ENCODE measurements around the gene WAS. TPM values are rescaled to one million over a fixed set of nuclear protein-coding genes. Genes with fewer than 3 reads are reported as not detected.

The WAS gene
- total and polyA plus RNA-seq, 2 experiments from 2014 or later: 0.32 to 0.56 TPM

DNA sequence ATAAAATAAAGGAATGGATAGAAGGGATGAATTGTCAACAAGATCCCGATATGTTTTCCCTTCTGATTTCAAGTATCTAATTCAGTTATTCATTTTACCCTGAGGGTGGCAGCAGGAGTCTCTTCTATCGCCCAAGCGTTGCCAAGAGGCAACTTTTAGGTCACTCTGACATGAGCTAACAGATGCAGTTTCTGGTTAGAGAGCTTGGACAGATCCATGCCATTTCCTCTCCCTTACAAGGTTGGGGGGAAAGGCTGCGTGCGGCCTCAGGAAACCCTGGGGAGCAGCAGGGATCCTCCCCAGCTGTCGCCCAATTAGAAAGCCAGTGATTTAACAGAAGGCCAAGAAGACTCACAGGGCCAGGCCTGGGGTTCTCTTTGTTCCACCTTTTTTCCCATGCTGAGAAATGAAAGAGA lies 35.3 kb upstream of the WAS start:
- Histone ChIP-seq H3K79me2 (replicated peaks; ENCODE audit: insufficient read depth) (no peaks in the 10 kb centered on the region), H4K20me1 (replicated peaks; ENCODE audit: insufficient read depth) (no peaks in the 10 kb centered on the region), H3K4me2 (no peak overlapping the region), H2AFZ (no peak overlapping the region), H3K36me3 (ENCODE audit: insufficient read depth) (no peaks in the 10 kb centered on the region), H3K4me1 (ENCODE audit: insufficient read depth) (peaks cover 5% of the 10 kb centered on the region; the same call in 1 of the 2 replicates), H3K27ac (ENCODE audit: low read depth) (no peak overlapping the region), H3F3A (replicated peaks; ENCODE audit: low read depth) (no peaks in the 10 kb centered on the region), H3K27me3 (ENCODE audit: insufficient read depth) (no peaks in the 10 kb centered on the region), H3K4me3 (no peak overlapping the region), H3K9me2 (ENCODE audit: insufficient read depth) (no peaks in the 10 kb centered on the region)
- no peaks in the 10 kb centered on the region; the same call in 2 of the 3 replicates for H3K9me3 Mint-ChIP-seq
- no peaks in the 10 kb centered on the region for H3K27me3 Mint-ChIP-seq (ENCODE audit: insufficient read depth, low read depth, poor library complexity)
- DNase-seq (ENCODE audit: low spot score) (peak; percentile 77), ATAC-seq (peak; percentile 99)
- H3K4me1 Mint-ChIP-seq: peaks cover 16% of the 10 kb centered on the region
- TF ChIP-seq, protein P1, sequence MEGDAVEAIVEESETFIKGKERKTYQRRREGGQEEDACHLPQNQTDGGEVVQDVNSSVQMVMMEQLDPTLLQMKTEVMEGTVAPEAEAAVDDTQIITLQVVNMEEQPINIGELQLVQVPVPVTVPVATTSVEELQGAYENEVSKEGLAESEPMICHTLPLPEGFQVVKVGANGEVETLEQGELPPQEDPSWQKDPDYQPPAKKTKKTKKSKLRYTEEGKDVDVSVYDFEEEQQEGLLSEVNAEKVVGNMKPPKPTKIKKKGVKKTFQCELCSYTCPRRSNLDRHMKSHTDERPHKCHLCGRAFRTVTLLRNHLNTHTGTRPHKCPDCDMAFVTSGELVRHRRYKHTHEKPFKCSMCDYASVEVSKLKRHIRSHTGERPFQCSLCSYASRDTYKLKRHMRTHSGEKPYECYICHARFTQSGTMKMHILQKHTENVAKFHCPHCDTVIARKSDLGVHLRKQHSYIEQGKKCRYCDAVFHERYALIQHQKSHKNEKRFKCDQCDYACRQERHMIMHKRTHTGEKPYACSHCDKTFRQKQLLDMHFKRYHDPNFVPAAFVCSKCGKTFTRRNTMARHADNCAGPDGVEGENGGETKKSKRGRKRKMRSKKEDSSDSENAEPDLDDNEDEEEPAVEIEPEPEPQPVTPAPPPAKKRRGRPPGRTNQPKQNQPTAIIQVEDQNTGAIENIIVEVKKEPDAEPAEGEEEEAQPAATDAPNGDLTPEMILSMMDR (conservative IDR thresholded peaks at IDR 0.05; ENCODE audit: low read depth in 2 of 2): peak; percentile 26 to 59; a peak in 2 of 4 replicates
- TF ChIP-seq ZNF114 (CRISPR knock-in tag; IDR thresholded peaks at IDR 0.05): no peak
- no peak for TF ChIP-seq NANOG (IDR thresholded peaks at IDR 0.05; ENCODE audit: borderline replicate concordance)
- H3K36me3 Mint-ChIP-seq (ENCODE audit: low read depth): no peaks in the 10 kb centered on the region
- H3K4me3 Mint-ChIP-seq: no peak overlapping the region
- no peak overlapping the region for H3K27ac Mint-ChIP-seq

DNA sequence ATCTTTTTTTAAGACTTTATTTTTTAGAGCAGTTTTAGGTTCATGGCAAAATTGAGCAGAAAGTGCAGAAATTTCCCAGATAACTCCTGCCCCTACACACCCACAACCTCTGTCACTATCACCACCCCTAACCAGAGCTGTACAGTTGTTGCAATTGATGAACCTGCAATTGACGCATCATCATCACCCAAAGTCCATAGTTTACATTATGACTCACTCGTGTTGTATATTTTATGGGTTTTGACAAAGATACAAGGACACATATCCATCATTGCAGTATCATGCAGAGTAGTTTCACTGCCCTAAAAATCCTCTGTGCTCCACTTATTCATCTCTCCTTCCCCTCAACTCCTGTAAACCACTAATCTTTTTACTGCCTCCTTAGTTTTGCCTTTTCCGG lies 34.5 kb upstream of the WAS start:
- no peaks in the 10 kb centered on the region for H3K36me3 Mint-ChIP-seq (ENCODE audit: low read depth)
- ATAC-seq (no peak), DNase-seq (ENCODE audit: low spot score) (no peak)
- H3K4me1 Mint-ChIP-seq: peaks cover 21% of the 10 kb centered on the region
- no peak overlapping the region for H2AFZ ChIP-seq
- TF ChIP-seq, protein P1 (conservative IDR thresholded peaks at IDR 0.05; ENCODE audit: low read depth in 2 of 2): no peak
- no peak for TF ChIP-seq EZH2phosphoT487 (IDR thresholded peaks at IDR 0.05; ENCODE audit: unreplicated experiment)
- no peak for TF ChIP-seq CREB1 (CRISPR knock-in tag; IDR thresholded peaks at IDR 0.05; ENCODE audit: low read depth)
- TF ChIP-seq, protein P2, sequence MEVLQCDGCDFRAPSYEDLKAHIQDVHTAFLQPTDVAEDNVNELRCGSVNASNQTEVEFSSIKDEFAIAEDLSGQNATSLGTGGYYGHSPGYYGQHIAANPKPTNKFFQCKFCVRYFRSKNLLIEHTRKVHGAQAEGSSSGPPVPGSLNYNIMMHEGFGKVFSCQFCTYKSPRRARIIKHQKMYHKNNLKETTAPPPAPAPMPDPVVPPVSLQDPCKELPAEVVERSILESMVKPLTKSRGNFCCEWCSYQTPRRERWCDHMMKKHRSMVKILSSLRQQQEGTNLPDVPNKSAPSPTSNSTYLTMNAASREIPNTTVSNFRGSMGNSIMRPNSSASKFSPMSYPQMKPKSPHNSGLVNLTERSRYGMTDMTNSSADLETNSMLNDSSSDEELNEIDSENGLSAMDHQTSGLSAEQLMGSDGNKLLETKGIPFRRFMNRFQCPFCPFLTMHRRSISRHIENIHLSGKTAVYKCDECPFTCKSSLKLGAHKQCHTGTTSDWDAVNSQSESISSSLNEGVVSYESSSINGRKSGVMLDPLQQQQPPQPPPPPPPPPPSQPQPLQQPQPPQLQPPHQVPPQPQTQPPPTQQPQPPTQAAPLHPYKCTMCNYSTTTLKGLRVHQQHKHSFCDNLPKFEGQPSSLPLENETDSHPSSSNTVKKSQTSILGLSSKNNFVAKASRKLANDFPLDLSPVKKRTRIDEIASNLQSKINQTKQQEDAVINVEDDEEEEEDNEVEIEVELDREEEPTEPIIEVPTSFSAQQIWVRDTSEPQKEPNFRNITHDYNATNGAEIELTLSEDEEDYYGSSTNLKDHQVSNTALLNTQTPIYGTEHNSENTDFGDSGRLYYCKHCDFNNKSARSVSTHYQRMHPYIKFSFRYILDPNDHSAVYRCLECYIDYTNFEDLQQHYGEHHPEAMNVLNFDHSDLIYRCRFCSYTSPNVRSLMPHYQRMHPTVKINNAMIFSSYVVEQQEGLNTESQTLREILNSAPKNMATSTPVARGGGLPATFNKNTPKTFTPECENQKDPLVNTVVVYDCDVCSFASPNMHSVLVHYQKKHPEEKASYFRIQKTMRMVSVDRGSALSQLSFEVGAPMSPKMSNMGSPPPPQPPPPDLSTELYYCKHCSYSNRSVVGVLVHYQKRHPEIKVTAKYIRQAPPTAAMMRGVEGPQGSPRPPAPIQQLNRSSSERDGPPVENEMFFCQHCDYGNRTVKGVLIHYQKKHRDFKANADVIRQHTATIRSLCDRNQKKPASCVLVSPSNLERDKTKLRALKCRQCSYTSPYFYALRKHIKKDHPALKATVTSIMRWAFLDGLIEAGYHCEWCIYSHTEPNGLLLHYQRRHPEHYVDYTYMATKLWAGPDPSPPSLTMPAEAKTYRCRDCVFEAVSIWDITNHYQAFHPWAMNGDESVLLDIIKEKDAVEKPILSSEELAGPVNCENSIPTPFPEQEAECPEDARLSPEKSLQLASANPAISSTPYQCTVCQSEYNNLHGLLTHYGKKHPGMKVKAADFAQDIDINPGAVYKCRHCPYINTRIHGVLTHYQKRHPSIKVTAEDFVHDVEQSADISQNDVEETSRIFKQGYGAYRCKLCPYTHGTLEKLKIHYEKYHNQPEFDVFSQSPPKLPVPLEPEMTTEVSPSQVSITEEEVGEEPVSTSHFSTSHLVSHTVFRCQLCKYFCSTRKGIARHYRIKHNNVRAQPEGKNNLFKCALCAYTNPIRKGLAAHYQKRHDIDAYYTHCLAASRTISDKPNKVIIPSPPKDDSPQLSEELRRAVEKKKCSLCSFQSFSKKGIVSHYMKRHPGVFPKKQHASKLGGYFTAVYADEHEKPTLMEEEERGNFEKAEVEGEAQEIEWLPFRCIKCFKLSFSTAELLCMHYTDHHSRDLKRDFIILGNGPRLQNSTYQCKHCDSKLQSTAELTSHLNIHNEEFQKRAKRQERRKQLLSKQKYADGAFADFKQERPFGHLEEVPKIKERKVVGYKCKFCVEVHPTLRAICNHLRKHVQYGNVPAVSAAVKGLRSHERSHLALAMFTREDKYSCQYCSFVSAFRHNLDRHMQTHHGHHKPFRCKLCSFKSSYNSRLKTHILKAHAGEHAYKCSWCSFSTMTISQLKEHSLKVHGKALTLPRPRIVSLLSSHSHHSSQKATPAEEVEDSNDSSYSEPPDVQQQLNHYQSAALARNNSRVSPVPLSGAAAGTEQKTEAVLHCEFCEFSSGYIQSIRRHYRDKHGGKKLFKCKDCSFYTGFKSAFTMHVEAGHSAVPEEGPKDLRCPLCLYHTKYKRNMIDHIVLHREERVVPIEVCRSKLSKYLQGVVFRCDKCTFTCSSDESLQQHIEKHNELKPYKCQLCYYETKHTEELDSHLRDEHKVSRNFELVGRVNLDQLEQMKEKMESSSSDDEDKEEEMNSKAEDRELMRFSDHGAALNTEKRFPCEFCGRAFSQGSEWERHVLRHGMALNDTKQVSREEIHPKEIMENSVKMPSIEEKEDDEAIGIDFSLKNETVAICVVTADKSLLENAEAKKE (CRISPR knock-in tag; IDR thresholded peaks at IDR 0.05): no peak
- TF ChIP-seq, protein P3, sequence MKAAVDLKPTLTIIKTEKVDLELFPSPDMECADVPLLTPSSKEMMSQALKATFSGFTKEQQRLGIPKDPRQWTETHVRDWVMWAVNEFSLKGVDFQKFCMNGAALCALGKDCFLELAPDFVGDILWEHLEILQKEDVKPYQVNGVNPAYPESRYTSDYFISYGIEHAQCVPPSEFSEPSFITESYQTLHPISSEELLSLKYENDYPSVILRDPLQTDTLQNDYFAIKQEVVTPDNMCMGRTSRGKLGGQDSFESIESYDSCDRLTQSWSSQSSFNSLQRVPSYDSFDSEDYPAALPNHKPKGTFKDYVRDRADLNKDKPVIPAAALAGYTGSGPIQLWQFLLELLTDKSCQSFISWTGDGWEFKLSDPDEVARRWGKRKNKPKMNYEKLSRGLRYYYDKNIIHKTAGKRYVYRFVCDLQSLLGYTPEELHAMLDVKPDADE (IDR thresholded peaks at IDR 0.05): no peak
- TF ChIP-seq JUNB (IDR thresholded peaks at IDR 0.05; ENCODE audit: unreplicated experiment): no peak
- TF ChIP-seq POLR2AphosphoS5 (IDR thresholded peaks at IDR 0.05; ENCODE audit: low read depth): no peak
- no peaks in the 10 kb centered on the region; the same call in 2 of the 3 replicates for H3K9me3 Mint-ChIP-seq
- H3K27me3 Mint-ChIP-seq (ENCODE audit: insufficient read depth, low read depth, poor library complexity): peaks cover 2% of the 10 kb centered on the region
- peak overlapping the region; percentile 21 for H3K4me2 ChIP-seq
- H3K9me2 ChIP-seq (ENCODE audit: insufficient read depth): no peaks in the 10 kb centered on the region
- no peaks in the 10 kb centered on the region for H3K36me3 ChIP-seq (ENCODE audit: insufficient read depth)
- no peaks in the 10 kb centered on the region for H3K27me3 ChIP-seq (ENCODE audit: insufficient read depth)
- peaks cover 8% of the 10 kb centered on the region; the same call in 1 of the 2 replicates for H3K4me1 ChIP-seq (ENCODE audit: insufficient read depth)
- no peaks in the 10 kb centered on the region for H4K20me1 ChIP-seq (replicated peaks; ENCODE audit: insufficient read depth)
- H3K27ac ChIP-seq (ENCODE audit: low read depth): peak overlapping the region; percentile 27
- H3F3A ChIP-seq (replicated peaks; ENCODE audit: low read depth): no peaks in the 10 kb centered on the region
- H3K79me2 ChIP-seq (replicated peaks; ENCODE audit: insufficient read depth): no peaks in the 10 kb centered on the region
- peak overlapping the region; percentile 41; the same call in 1 of the 2 replicates for H3K27ac Mint-ChIP-seq
- H3K4me3 Mint-ChIP-seq: peak overlapping the region; percentile 15; the same call in 1 of the 3 replicates
- no peak overlapping the region for H3K4me3 ChIP-seq
